Embryonic facial prominence (tissue), 1 donor: Measurements from ENCODE around the gene NMRK1.

Experiments used
- DNase-seq: peaks from one replicate; pipeline ENCODE4 v3.0.0-alpha.2; 2016; ENCODE audit errors: extremely low spot score

NMRK1 gene

GRCh38 chr9:75087824-75088645, at the start of gene NMRK1, which contains the start of gene OSTF1:
TSS of gene NMRK1 (minus strand) at chr9:75088155. CDS start at chr9:75083115, 5,040 bp downstream.
TSS of gene OSTF1 (plus strand) at chr9:75088514. CDS start at chr9:75088693, 179 bp downstream.
- DNase-seq = peak; percentile 91

- DNase-seq = no peak
These were observed 46.5 kb upstream of the NMRK1 start for GRCh38 chr9:75134495-75134894.

- no peak for DNase-seq
These were observed 45.4 kb upstream of the NMRK1 start for GRCh38 chr9:75133396-75133795.

- DNase-seq = no peak
These were observed 44.3 kb upstream of the NMRK1 start for GRCh38 chr9:75132244-75132643.

GRCh38 chr9:75131700-75132099, 43.7 kb upstream of the NMRK1 start:
- DNase-seq = no peak

GRCh38 chr9:75130621-75131230, 42.8 kb upstream of the NMRK1 start:
- no peak for DNase-seq

- no peak for DNase-seq
These were observed 42.2 kb upstream of the NMRK1 start for GRCh38 chr9:75130172-75130571.

GRCh38 chr9:75128535-75128934, 40.6 kb upstream of the NMRK1 start:
- no peak for DNase-seq

- DNase-seq = no peak
These were observed 35.7 kb upstream of the NMRK1 start for GRCh38 chr9:75123696-75124095.

- DNase-seq = no peak
These were observed 34.1 kb upstream of the NMRK1 start for GRCh38 chr9:75121914-75122558.

- no peak for DNase-seq
These were observed 32.7 kb upstream of the NMRK1 start for GRCh38 chr9:75120686-75121085.

GRCh38 chr9:75117564-75117963, 29.6 kb upstream of the NMRK1 start:
- no peak for DNase-seq

- no peak for DNase-seq
These were observed 28.4 kb upstream of the NMRK1 start for GRCh38 chr9:75116306-75116705.

- DNase-seq = no peak
These were observed 24.8 kb upstream of the NMRK1 start for GRCh38 chr9:75112789-75113188.

GRCh38 chr9:75111019-75111622, 23.2 kb upstream of the NMRK1 start:
- no peak for DNase-seq

- no peak for DNase-seq
These were observed 21.4 kb upstream of the NMRK1 start for GRCh38 chr9:75109210-75109839.

GRCh38 chr9:75108571-75108970, 20.6 kb upstream of the NMRK1 start:
- no peak for DNase-seq

GRCh38 chr9:75106857-75107256, 18.9 kb upstream of the NMRK1 start:
- DNase-seq = no peak

GRCh38 chr9:75105841-75106240, 17.9 kb upstream of the NMRK1 start:
- no peak for DNase-seq

- DNase-seq = no peak
These were observed 17.1 kb upstream of the NMRK1 start for GRCh38 chr9:75105019-75105540.

GRCh38 chr9:75104607-75105006, 16.7 kb upstream of the NMRK1 start:
- no peak for DNase-seq
